Erythroblast (primary cell): ENCODE data around the gene RBM45.
"Not testable (repeated sequence)": the region's sequence is repeated elsewhere in the genome, so short reads cannot be mapped to it uniquely, and the experiment has no call there.

Experiments used
- GATA1 ChIP-seq: IDR thresholded peaks from 2 replicates; pipeline ENCODE4 v1.6.1; 2011; ENCODE audit warnings: low read depth, mild to moderate bottlenecking, control low read depth, low read length, moderate library complexity
- POLR2A ChIP-seq: IDR thresholded peaks from 2 replicates; pipeline ENCODE4 v1.6.1; 2011; ENCODE audit warnings: mild to moderate bottlenecking, low read length

DNA sequence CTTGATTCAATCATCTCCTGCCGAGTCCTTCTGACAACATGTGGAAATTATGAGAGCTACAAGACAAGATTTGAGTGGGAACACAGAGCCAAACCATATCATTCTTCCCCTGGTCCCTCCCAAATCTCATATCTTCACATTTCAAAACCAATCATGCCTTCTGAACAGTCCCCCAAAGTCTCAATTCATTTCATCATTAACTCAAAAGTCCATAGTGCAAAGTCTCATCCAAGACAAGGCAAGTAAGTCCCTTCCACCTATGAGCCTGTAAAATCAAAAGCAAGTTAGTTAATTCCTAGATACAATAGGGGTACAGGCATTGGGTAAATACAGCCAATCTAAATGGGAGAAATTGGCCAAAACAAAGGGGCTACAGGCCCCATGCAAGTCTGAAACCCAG lies 41.6 kb downstream of the RBM45 start:
- TF ChIP-seq POLR2A, GATA1: not testable (repeated sequence)
